Astrocyte (in vitro differentiated cells and primary cell): Measurements from ENCODE around the gene TUG1. TPM values are rescaled to one million over a fixed set of nuclear protein-coding genes. Genes with fewer than 3 reads are reported as not detected.

ENCODE experiments used
- DNase-seq: peaks from one replicate; pipeline ENCODE4 v3.0.0-alpha.2; 2010; ENCODE audit warnings: low read depth
- FAIRE-seq: peaks from 2 replicates; lab custom pipeline; 2011; peaks lifted over from hg19 to GRCh38; lab: Jason Lieb, UNC
- H2AFZ ChIP-seq: 2 replicates; pipeline ENCODE4 v1.6.0; 2012; ENCODE audit warnings: low read depth, low read length, inconsistent platforms
- H3K27ac ChIP-seq: 2 replicates; pipeline ENCODE4 v1.5.1; 2011; ENCODE audit warnings: low read depth, low read length, inconsistent platforms
- H3K27me3 ChIP-seq: 2 replicates; pipeline ENCODE4 v1.6.0; 2011; ENCODE audit warnings: low read length, inconsistent platforms; ENCODE audit not compliant: insufficient read depth
- H3K36me3 ChIP-seq: 2 replicates; pipeline ENCODE4 v1.5.1; 2011; ENCODE audit warnings: low read length, inconsistent platforms; ENCODE audit not compliant: insufficient read depth
- H3K4me1 ChIP-seq: 2 replicates; pipeline ENCODE4 v1.5.1; 2011; ENCODE audit warnings: low read length, inconsistent platforms; ENCODE audit not compliant: insufficient read depth
- H3K4me2 ChIP-seq: 2 replicates; pipeline ENCODE4 v1.6.0; 2012; ENCODE audit warnings: low read length, inconsistent platforms
- H3K4me3 ChIP-seq: 2 replicates; pipeline ENCODE4 v1.5.1; 2011; ENCODE audit warnings: low read depth, mild to moderate bottlenecking, low read length, inconsistent platforms; ENCODE audit not compliant: insufficient read depth
- H3K79me2 ChIP-seq: 2 replicates; pipeline ENCODE4 v1.6.0; 2012; ENCODE audit warnings: mild to moderate bottlenecking, low read length, inconsistent platforms; ENCODE audit not compliant: insufficient read depth
- H3K9ac ChIP-seq: 2 replicates; pipeline ENCODE4 v1.6.0; 2012; ENCODE audit warnings: mild to moderate bottlenecking, low read length, inconsistent platforms
- H3K9me3 ChIP-seq: 2 replicates; pipeline ENCODE4 v1.5.1; 2012; ENCODE audit warnings: low read depth, mild to moderate bottlenecking, low read length, inconsistent platforms; ENCODE audit not compliant: insufficient read depth
- H4K20me1 ChIP-seq: 2 replicates; pipeline ENCODE4 v1.6.0; 2012; ENCODE audit warnings: low read length, inconsistent platforms; ENCODE audit not compliant: insufficient read depth
- H3K27ac Mint-ChIP-seq: one replicate; pipeline ENCODE4 v1.8.0; 2021; ENCODE audit warnings: mild to moderate bottlenecking, mixed read lengths; ENCODE audit not compliant: unreplicated experiment
- H3K27me3 Mint-ChIP-seq: one replicate; pipeline ENCODE4 v1.8.0; 2021; ENCODE audit warnings: low read depth, mixed read lengths; ENCODE audit not compliant: unreplicated experiment
- H3K36me3 Mint-ChIP-seq: one replicate; pipeline ENCODE4 v1.8.0; 2021; ENCODE audit warnings: low read depth, mixed read lengths; ENCODE audit not compliant: unreplicated experiment
- H3K4me1 Mint-ChIP-seq: one replicate; pipeline ENCODE4 v1.8.0; 2021; ENCODE audit warnings: low read depth, mixed read lengths; ENCODE audit not compliant: unreplicated experiment
- H3K4me3 Mint-ChIP-seq: one replicate; pipeline ENCODE4 v1.8.0; 2021; ENCODE audit warnings: mild to moderate bottlenecking, moderate library complexity, mixed read lengths; ENCODE audit not compliant: unreplicated experiment
- H3K9me3 Mint-ChIP-seq: one replicate; pipeline ENCODE4 v1.8.0; 2021; ENCODE audit warnings: mild to moderate bottlenecking, mixed read lengths; ENCODE audit not compliant: unreplicated experiment
- EZH2 ChIP-seq: IDR thresholded peaks from 2 replicates; pipeline ENCODE4 v1.6.1; 2012; ENCODE audit warnings: mild to moderate bottlenecking, low read length, inconsistent platforms; ENCODE audit not compliant: insufficient read depth
- total RNA-seq: library from RNA; stranded (reverse); gene quantifications from 2 replicates; pipeline ENCODE4 v1.2.1, GENCODE V29; 2021
- TF ChIP-seq, protein P1 (sequence below): IDR thresholded peaks from 2 replicates; pipeline ENCODE4 v1.5.1; 2011; ENCODE audit warnings: low read depth, mild to moderate bottlenecking, inconsistent platforms, low read length, moderate library complexity; ENCODE audit not compliant: insufficient read depth

Gene TUG1
- total RNA-seq, 1 donor from 2014 or later = 107 TPM

DNA sequence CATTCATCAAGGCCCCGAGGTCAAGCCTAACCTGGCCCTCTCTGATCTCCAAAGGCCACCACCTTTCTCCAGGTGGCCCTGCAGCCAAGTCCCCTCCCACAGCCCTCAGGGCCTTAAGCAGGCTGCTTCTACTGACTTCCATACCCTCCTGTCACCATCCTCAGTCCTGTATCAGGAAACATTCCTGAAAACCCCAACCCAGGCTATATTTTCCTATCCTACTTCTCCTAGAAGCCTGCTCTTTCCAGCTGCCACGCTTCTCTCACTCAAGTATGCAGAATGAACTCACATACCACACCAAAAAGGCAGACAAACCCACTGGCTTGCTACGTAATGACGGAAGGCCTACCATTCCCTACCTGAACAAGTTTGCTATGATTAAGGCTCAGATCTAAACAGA is 24.1 kb upstream of the TUG1 start:
- Histone ChIP-seq H3K9me3 (no peaks in the 10 kb centered on the region), H3K9ac (no peak overlapping the region), H2AFZ (no peak overlapping the region), H3K36me3 (peaks cover 78% of the 10 kb centered on the region), H4K20me1 (peaks cover 43% of the 10 kb centered on the region), H3K79me2 (no peaks in the 10 kb centered on the region), H3K4me3 (no peak overlapping the region), H3K27me3 (no peaks in the 10 kb centered on the region), H3K4me2 (no peak overlapping the region), H3K27ac (no peak overlapping the region), H3K4me1 (no peaks in the 10 kb centered on the region)
- Mint-ChIP-seq H3K36me3 (peaks cover 41% of the 10 kb centered on the region), H3K27me3 (no peaks in the 10 kb centered on the region), H3K9me3 (no peaks in the 10 kb centered on the region), H3K4me3 (no peak overlapping the region), H3K4me1 (peaks cover 16% of the 10 kb centered on the region), H3K27ac (no peak overlapping the region)
- no peak for TF ChIP-seq EZH2
- TF ChIP-seq, protein P1, sequence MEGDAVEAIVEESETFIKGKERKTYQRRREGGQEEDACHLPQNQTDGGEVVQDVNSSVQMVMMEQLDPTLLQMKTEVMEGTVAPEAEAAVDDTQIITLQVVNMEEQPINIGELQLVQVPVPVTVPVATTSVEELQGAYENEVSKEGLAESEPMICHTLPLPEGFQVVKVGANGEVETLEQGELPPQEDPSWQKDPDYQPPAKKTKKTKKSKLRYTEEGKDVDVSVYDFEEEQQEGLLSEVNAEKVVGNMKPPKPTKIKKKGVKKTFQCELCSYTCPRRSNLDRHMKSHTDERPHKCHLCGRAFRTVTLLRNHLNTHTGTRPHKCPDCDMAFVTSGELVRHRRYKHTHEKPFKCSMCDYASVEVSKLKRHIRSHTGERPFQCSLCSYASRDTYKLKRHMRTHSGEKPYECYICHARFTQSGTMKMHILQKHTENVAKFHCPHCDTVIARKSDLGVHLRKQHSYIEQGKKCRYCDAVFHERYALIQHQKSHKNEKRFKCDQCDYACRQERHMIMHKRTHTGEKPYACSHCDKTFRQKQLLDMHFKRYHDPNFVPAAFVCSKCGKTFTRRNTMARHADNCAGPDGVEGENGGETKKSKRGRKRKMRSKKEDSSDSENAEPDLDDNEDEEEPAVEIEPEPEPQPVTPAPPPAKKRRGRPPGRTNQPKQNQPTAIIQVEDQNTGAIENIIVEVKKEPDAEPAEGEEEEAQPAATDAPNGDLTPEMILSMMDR = no peak
- no peak for FAIRE-seq
- DNase-seq = no peak

DNA sequence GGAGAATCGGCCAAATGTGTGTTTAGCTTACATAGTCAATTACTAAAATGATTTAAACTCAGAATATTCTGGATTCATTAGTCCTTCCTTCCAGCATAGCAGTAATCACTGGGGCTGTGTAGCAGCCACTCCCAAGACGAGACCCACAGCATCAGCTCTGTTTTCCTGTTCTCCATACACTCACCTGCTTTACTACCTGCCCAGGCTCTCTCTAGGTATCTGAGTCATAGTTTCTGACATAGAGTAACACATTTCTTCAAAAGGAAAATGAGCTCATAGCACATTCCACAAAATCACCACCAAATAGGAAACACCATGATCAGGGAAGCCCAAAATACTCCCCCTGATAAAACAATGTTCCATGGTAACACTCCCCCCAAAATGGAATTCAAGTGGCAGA is 23.4 kb upstream of the TUG1 start:
- Histone ChIP-seq H3K79me2 (no peaks in the 10 kb centered on the region), H3K27me3 (no peaks in the 10 kb centered on the region), H3K9me3 (no peaks in the 10 kb centered on the region), H3K4me2 (no peak overlapping the region), H2AFZ (no peak overlapping the region), H3K27ac (no peak overlapping the region), H3K4me3 (no peak overlapping the region), H3K4me1 (no peaks in the 10 kb centered on the region), H3K9ac (no peak overlapping the region), H4K20me1 (peaks cover 46% of the 10 kb centered on the region), H3K36me3 (peaks cover 78% of the 10 kb centered on the region)
- Mint-ChIP-seq H3K27me3 (no peaks in the 10 kb centered on the region), H3K4me1 (peaks cover 16% of the 10 kb centered on the region), H3K27ac (no peak overlapping the region), H3K9me3 (no peaks in the 10 kb centered on the region), H3K36me3 (peaks cover 48% of the 10 kb centered on the region), H3K4me3 (peak overlapping the region; percentile 61)
- DNase-seq (no peak), FAIRE-seq (no peak)
- TF ChIP-seq, protein P1 = no peak
- TF ChIP-seq EZH2 = no peak

DNA sequence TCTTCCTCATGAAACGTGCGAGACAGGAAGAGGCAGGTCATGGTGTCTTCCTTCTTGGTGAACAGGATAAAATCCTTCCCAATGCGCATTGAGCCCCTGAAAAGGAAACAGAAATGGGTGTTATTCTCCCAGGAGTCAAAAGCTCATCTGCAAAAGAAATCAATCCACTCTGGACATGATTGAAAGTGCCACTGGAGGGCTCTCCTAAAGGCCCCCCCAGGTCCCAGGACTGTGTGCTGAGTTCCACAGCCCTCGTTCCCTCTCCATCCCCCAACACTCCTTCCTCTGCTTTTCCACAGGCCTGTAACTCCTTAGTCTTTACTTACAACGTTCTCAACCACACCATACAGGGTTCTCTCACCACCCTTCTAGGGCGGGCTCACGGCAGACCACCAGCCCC is 22.7 kb upstream of the TUG1 start:
- no peak for TF ChIP-seq EZH2
- TF ChIP-seq, protein P1 = no peak

More for the DNA sequence above, 22.7 kb upstream of the TUG1 start:
- Histone ChIP-seq H3K4me3 (no peak overlapping the region), H3K79me2 (no peaks in the 10 kb centered on the region), H3K4me2 (no peak overlapping the region), H2AFZ (no peak overlapping the region), H3K27me3 (no peaks in the 10 kb centered on the region), H3K9ac (no peak overlapping the region), H4K20me1 (peaks cover 53% of the 10 kb centered on the region), H3K36me3 (peaks cover 77% of the 10 kb centered on the region), H3K4me1 (no peaks in the 10 kb centered on the region), H3K9me3 (no peaks in the 10 kb centered on the region), H3K27ac (no peak overlapping the region)
- Mint-ChIP-seq H3K27ac (no peak overlapping the region), H3K4me1 (peaks cover 16% of the 10 kb centered on the region), H3K27me3 (no peaks in the 10 kb centered on the region), H3K4me3 (no peak overlapping the region), H3K36me3 (peaks cover 50% of the 10 kb centered on the region), H3K9me3 (no peaks in the 10 kb centered on the region)
- DNase-seq (no peak), FAIRE-seq (no peak)
